Panc1 (cell line): ENCODE measurements around the gene IER3. TPM values are rescaled to one million over a fixed set of nuclear protein-coding genes. Genes with fewer than 3 reads are reported as not detected.
A peak's percentile ranks its signal among the peaks of the same experiment; 100 is the strongest.

ENCODE experiments used
- ATAC-seq: fragments of 200-7000 bp; cut with Tn5 transposase; 2 replicates; pipeline ENCODE4 v1.9.1; 2020; ENCODE audit warnings: mild to moderate bottlenecking, moderate library complexity
- BruUV-seq: library from RNA; stranded (reverse); fragments of 400-500 nt; replicated peaks from 2 replicates; lab custom pipeline; 2021; lab: Mats Ljungman, UMichigan
- CTCF ChIA-PET: fragments of 300-600 bp; sonication (Branson Sonifier 250); formaldehyde crosslinking; loops from one replicate; lab custom pipeline; 2022; ENCODE audit warnings: antibody characterized with exemption; lab: Charles Lee
- POLR2A ChIA-PET: fragments of 300-600 bp; sonication (Branson Sonifier 250); formaldehyde crosslinking; loops from one replicate; lab custom pipeline; 2022; ENCODE audit warnings: antibody characterized with exemption; lab: Charles Lee
- DNase-seq: peaks from one replicate; pipeline ENCODE4 v3.0.0-alpha.2; 2010; ENCODE audit warnings: low read depth, low spot score
- H3K27ac ChIP-seq: 2 replicates; pipeline ENCODE4 v1.5.1; 2011; ENCODE audit warnings: mild to moderate bottlenecking, low read length, inconsistent platforms
- H3K27me3 ChIP-seq: fragments of 200-500 bp; sonication (Bioruptor generic); 2 replicates; pipeline ENCODE4 v1.6.0; 2014; ENCODE audit warnings: low read length, inconsistent platforms; ENCODE audit not compliant: control insufficient read depth, insufficient read depth
- H3K36me3 ChIP-seq: fragments of 200-500 bp; sonication (Bioruptor generic); 2 replicates; pipeline ENCODE4 v1.5.1; 2014; ENCODE audit warnings: inconsistent platforms, mild to moderate bottlenecking, low read length, moderate library complexity; ENCODE audit not compliant: control insufficient read depth, insufficient read depth
- H3K4me1 ChIP-seq: 2 replicates; pipeline ENCODE4 v1.5.1; 2011; ENCODE audit warnings: inconsistent platforms, mild to moderate bottlenecking, low read length, moderate library complexity; ENCODE audit not compliant: control insufficient read depth, insufficient read depth
- H3K4me3 ChIP-seq, 2 experiments: 2 replicates each; pipeline ENCODE4 v1.5.1; 2011 to 2012; ENCODE audit warnings: low read depth in 2 of 2, low read length in 2 of 2, mild to moderate bottlenecking in 2 of 2, inconsistent platforms in 1 of 2, moderate library complexity in 1 of 2
- H3K9me3 ChIP-seq: fragments of 200-500 bp; sonication (Bioruptor generic); 2 replicates; pipeline ENCODE4 v1.5.1; 2014; ENCODE audit warnings: low read depth, mild to moderate bottlenecking, inconsistent platforms, low read length, moderate library complexity; ENCODE audit not compliant: control insufficient read depth, insufficient read depth
- POLR2AphosphoS5 ChIP-seq: IDR thresholded peaks from 2 replicates; pipeline ENCODE4 v1.6.1; 2012; ENCODE audit warnings: mild to moderate bottlenecking, low read depth, low read length, moderate library complexity
- SIN3A ChIP-seq: IDR thresholded peaks from 2 replicates; pipeline ENCODE4 v1.6.1; 2012; ENCODE audit warnings: low read depth, mild to moderate bottlenecking, low read length, moderate library complexity, borderline replicate concordance; ENCODE audit not compliant: insufficient read depth
- TCF7L2 ChIP-seq: IDR thresholded peaks from 2 replicates; pipeline ENCODE4 v1.6.1; 2011; ENCODE audit warnings: mild to moderate bottlenecking, low read depth, low read length, inconsistent platforms
- in situ Hi-C: cut with HindIII; loops from 2 replicates; pipeline ENCODE4 v1.10.0; 2016; ENCODE audit warnings: low sequenced_read_pairs, low pct_unique_long_range_greater_than_20kb
- intact Hi-C: fragments of 100-400 bp; cut with micrococcal nuclease; formaldehyde crosslinking; loops from one replicate; pipeline ENCODE4 v1.10.0; 2022; ENCODE audit not compliant: unreplicated experiment
- total RNA-seq: library from RNA; stranded (reverse); gene quantifications from one replicate; pipeline ENCODE4 v1.2.1, GENCODE V29; 2021; ENCODE audit not compliant: unreplicated experiment
- TF ChIP-seq, protein P1 (sequence below), 2 experiments: IDR thresholded peaks; 2 replicates each; pipeline ENCODE4 v1.6.1; 2011 to 2012; ENCODE audit warnings: low read depth in 2 of 2, control low read depth in 1 of 2, low read length in 1 of 2, mild to moderate bottlenecking in 1 of 2, moderate library complexity in 1 of 2; ENCODE audit not compliant: insufficient read depth in 1 of 2
- TF ChIP-seq, protein P2 (sequence below): fragments of 450-650 bp; IDR thresholded peaks from 2 replicates; pipeline ENCODE4 v1.5.1; 2017; ENCODE audit warnings: mild to moderate bottlenecking

The IER3 gene
- total RNA-seq, 1 experiment from 2014 or later: 106 TPM

DNA sequence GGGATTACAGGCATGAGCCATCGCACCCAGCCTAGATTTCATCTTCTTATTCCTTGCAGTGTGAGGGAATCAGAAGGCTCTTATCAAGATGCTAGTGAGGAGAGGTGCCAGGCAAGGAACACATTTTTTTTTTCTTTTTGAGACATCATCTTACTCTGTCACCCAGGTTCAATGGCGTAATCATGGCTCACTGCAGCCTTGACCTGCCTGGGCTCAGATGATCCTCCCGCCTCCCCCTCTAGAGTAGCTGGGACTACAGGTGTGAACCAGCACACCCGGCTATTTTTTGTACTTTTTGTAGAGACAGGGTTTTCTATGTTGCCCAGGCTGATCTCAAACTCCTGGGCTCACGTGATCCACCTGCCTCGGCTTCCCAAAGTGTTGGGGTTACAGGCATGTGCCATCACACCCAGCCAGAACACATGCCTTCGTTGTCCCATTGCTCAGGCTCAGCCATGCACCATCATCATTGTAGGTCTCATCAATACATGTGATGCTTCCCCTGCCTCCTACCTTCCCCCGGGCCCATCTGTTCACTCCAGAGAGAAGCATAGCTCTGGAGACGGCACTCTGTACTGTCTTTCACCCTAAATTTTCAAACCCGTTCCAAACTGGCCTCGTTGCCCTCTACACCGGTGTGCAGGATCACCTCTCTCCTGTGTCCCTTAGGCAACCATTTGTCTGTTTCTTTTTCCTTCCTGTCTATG, 12.0 kb downstream of the IER3 start:
- ATAC-seq (no peak), DNase-seq (no peak)
- Histone ChIP-seq H3K4me1 (0 out of 2 replicates have a peak, but pooled peaks cover 4% of the 10 kb centered on the region), H3K27me3 (no peaks in the 10 kb centered on the region), H3K4me3 (no peak overlapping the region), H3K27ac (no peak overlapping the region), H3K36me3 (peaks cover 3% of the 10 kb centered on the region; the same call in 1 of the 2 replicates), H3K9me3 (no peaks in the 10 kb centered on the region)
- TF ChIP-seq, protein P1, sequence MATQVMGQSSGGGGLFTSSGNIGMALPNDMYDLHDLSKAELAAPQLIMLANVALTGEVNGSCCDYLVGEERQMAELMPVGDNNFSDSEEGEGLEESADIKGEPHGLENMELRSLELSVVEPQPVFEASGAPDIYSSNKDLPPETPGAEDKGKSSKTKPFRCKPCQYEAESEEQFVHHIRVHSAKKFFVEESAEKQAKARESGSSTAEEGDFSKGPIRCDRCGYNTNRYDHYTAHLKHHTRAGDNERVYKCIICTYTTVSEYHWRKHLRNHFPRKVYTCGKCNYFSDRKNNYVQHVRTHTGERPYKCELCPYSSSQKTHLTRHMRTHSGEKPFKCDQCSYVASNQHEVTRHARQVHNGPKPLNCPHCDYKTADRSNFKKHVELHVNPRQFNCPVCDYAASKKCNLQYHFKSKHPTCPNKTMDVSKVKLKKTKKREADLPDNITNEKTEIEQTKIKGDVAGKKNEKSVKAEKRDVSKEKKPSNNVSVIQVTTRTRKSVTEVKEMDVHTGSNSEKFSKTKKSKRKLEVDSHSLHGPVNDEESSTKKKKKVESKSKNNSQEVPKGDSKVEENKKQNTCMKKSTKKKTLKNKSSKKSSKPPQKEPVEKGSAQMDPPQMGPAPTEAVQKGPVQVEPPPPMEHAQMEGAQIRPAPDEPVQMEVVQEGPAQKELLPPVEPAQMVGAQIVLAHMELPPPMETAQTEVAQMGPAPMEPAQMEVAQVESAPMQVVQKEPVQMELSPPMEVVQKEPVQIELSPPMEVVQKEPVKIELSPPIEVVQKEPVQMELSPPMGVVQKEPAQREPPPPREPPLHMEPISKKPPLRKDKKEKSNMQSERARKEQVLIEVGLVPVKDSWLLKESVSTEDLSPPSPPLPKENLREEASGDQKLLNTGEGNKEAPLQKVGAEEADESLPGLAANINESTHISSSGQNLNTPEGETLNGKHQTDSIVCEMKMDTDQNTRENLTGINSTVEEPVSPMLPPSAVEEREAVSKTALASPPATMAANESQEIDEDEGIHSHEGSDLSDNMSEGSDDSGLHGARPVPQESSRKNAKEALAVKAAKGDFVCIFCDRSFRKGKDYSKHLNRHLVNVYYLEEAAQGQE (IDR thresholded peaks at IDR 0.05; ENCODE audit: insufficient read depth in 1 of 2, low read depth in 2 of 2, low read length in 1 of 2): no peak
- no peak for TF ChIP-seq TCF7L2
- no peak for TF ChIP-seq POLR2AphosphoS5
- no peak for TF ChIP-seq SIN3A
- TF ChIP-seq, protein P2, sequence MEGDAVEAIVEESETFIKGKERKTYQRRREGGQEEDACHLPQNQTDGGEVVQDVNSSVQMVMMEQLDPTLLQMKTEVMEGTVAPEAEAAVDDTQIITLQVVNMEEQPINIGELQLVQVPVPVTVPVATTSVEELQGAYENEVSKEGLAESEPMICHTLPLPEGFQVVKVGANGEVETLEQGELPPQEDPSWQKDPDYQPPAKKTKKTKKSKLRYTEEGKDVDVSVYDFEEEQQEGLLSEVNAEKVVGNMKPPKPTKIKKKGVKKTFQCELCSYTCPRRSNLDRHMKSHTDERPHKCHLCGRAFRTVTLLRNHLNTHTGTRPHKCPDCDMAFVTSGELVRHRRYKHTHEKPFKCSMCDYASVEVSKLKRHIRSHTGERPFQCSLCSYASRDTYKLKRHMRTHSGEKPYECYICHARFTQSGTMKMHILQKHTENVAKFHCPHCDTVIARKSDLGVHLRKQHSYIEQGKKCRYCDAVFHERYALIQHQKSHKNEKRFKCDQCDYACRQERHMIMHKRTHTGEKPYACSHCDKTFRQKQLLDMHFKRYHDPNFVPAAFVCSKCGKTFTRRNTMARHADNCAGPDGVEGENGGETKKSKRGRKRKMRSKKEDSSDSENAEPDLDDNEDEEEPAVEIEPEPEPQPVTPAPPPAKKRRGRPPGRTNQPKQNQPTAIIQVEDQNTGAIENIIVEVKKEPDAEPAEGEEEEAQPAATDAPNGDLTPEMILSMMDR: no peak
- BruUV-seq: no TSS peak
- intact Hi-C loops (no loop called here), in situ Hi-C loops (no loop called here)
- CTCF ChIA-PET: no interaction called here
- POLR2A ChIA-PET: interaction anchor here (0.5 kb wide), 1 partner anchor 51 kb away, joined by 3 read pairs; no protein-coding TSS in a partner anchor

DNA sequence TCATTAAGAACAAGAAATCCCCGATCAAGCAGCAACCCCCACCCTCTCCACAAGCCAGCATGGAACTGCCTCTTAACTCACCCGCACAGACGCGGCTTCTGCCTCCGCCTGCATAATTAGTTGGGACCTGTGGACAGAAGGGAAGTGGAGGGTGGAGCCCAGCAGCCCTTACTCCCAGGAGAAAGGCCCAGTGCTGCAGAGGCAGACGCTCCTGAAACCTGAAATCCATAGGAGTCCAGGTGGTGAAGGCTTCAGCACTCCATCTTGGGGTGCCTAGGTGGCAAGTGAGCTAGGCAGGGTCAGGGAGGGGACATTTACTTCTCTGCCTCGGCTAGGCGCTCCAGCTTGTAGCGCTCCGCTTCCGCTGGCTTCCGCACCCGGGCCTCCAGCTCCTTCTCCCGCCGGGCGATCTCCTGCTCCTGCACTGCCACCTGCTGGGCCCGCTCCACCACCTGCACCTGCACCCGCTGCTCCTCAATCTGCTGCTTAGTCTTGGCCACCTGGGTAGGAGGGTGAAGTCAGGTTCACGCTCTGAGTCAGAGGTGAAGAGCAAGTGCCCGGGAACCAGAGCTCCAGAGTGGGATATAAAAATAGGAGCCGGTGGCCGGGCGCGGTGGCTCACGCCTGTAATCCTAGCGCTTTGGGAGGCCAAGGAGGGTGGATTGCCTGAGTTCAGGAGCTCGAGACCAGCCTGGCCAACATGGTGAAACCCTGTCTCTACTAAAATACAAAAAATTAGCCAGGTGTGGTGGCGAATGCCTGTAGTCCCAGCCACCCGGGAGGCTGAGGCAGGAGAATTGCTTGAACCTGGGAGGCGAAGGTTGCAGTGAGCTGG, 13.5 kb downstream of the IER3 start:
- no peak overlapping the region for H3K4me3 ChIP-seq
- intact Hi-C loops: loop anchor here (2.0 kb wide), 1 partner anchor 50 kb away; no protein-coding TSS in a partner anchor
- CTCF ChIA-PET: interaction anchor here (0.6 to 1.4 kb wide), 3 partner anchors 50 to 280 kb away, joined by 3 to 5 read pairs (median 5); no protein-coding TSS in a partner anchor

More for the DNA sequence above, 13.5 kb downstream of the IER3 start:
- Histone ChIP-seq H3K9me3 (no peaks in the 10 kb centered on the region), H3K27me3 (no peaks in the 10 kb centered on the region), H3K4me1 (0 out of 2 replicates have a peak, but pooled peaks cover 4% of the 10 kb centered on the region), H3K36me3 (peaks cover 3% of the 10 kb centered on the region; the same call in 1 of the 2 replicates), H3K27ac (no peak overlapping the region)
- in situ Hi-C loops: no loop called here
- POLR2A ChIA-PET: no interaction called here
- BruUV-seq: no TSS peak
- DNase-seq: no peak
- TF ChIP-seq, protein P2: peak; percentile 83
- TF ChIP-seq, protein P1 (IDR thresholded peaks at IDR 0.05; ENCODE audit: insufficient read depth in 1 of 2, low read depth in 2 of 2, low read length in 1 of 2): no peak
- peak; percentile 59 for ATAC-seq
